ENCODE results near the gene CHRND. TPM values are rescaled to one million over a fixed set of nuclear protein-coding genes. Genes with fewer than 3 reads are reported as not detected.

Gene CHRND
- total RNA-seq, 1 experiment from 2014 or later, result not detected

DNA sequence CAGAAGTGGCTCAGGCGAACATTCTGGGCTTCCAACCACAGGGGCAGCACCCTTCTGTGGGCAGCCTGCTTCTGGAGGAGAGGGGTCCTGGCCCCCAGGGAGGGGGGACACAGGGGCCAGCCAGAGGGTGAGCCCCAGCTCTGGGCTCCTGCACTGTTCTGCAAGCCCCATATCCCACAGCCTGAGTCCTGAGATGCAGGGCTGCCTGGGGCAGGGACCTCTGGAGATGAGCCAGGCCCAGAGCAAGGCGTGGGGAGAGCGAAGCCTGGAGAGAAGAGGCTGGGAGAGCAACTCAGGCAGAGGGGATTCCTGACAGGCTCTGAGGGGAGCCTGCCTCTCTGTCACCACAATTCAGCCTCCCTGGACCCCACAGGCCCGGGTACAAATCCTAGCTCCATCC lies 19.3 kb upstream of the CHRND start:
- TF ChIP-seq, protein P1, sequence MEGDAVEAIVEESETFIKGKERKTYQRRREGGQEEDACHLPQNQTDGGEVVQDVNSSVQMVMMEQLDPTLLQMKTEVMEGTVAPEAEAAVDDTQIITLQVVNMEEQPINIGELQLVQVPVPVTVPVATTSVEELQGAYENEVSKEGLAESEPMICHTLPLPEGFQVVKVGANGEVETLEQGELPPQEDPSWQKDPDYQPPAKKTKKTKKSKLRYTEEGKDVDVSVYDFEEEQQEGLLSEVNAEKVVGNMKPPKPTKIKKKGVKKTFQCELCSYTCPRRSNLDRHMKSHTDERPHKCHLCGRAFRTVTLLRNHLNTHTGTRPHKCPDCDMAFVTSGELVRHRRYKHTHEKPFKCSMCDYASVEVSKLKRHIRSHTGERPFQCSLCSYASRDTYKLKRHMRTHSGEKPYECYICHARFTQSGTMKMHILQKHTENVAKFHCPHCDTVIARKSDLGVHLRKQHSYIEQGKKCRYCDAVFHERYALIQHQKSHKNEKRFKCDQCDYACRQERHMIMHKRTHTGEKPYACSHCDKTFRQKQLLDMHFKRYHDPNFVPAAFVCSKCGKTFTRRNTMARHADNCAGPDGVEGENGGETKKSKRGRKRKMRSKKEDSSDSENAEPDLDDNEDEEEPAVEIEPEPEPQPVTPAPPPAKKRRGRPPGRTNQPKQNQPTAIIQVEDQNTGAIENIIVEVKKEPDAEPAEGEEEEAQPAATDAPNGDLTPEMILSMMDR (IDR thresholded peaks at IDR 0.05; ENCODE audit: insufficient read depth in 1 of 2, low read depth in 1 of 2, low read length in 1 of 2, severe bottlenecking in 1 of 2, unreplicated experiment in 1 of 2), result no peak
- Histone ChIP-seq H3K4me3 (ENCODE audit: low read depth, low read length) (no peak overlapping the region), H3K27me3 (replicated peaks; ENCODE audit: control insufficient read depth, insufficient read depth, low read length) (no peaks in the 10 kb centered on the region), H3K9me3 (no peaks in the 10 kb centered on the region), H3K4me1 (no peaks in the 10 kb centered on the region), H3K36me3 (ENCODE audit: control insufficient read depth, insufficient read depth, low read length) (no peaks in the 10 kb centered on the region)
- Mint-ChIP-seq H3K36me3 (ENCODE audit: insufficient read depth, unreplicated experiment) (no peaks in the 10 kb centered on the region), H3K4me1 (ENCODE audit: low read depth, unreplicated experiment) (no peaks in the 10 kb centered on the region), H3K27ac (ENCODE audit: unreplicated experiment) (no peak overlapping the region), H3K27me3 (ENCODE audit: insufficient read depth, unreplicated experiment) (no peaks in the 10 kb centered on the region), H3K9me3 (ENCODE audit: unreplicated experiment) (no peaks in the 10 kb centered on the region), H3K4me3 (ENCODE audit: unreplicated experiment) (no peak overlapping the region)
- CTCF ChIA-PET, result no interaction called here
- intact Hi-C loops (cut with micrococcal nuclease; ENCODE audit: unreplicated experiment), result no loop called here
- BruUV-seq (replicated peaks), result no TSS peak
- POLR2A ChIA-PET, result no interaction called here
- no peak for DNase-seq

DNA sequence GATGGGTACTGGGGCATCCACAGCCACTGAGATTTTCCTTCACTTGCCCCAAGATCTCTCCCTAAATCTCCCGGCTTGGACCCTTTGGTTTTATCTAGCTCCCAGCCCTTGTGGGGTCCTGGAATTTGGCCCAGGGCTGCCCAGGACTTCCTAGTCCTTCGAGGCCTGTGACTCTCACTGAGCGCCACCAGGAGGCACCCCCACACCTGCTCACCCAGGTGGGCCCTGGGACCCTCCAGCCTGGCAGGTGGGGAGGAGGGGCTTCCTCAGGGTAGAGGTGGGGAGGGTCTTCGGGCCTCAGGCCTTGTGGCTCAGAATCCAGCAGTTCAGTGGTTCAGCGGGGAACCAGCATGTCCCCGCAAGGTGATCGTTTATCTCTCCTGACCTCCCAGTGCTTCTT lies 17.7 kb upstream of the CHRND start:
- no peaks in the 10 kb centered on the region for H3K9me3 Mint-ChIP-seq (ENCODE audit: unreplicated experiment)
- DNase-seq, result no peak
- no peaks in the 10 kb centered on the region for H3K36me3 ChIP-seq (ENCODE audit: control insufficient read depth, insufficient read depth, low read length)
- H3K4me3 Mint-ChIP-seq (ENCODE audit: unreplicated experiment), result no peak overlapping the region
- TF ChIP-seq, protein P1 (IDR thresholded peaks at IDR 0.05; ENCODE audit: insufficient read depth in 1 of 2, low read depth in 1 of 2, low read length in 1 of 2, severe bottlenecking in 1 of 2, unreplicated experiment in 1 of 2), result peak in 1 of 2 experiments; percentile 11
- H3K27me3 ChIP-seq (replicated peaks; ENCODE audit: control insufficient read depth, insufficient read depth, low read length), result no peaks in the 10 kb centered on the region
- no peaks in the 10 kb centered on the region for H3K9me3 ChIP-seq
- BruUV-seq (replicated peaks), result no TSS peak
- no peak overlapping the region for H3K4me3 ChIP-seq (ENCODE audit: low read depth, low read length)
- no peaks in the 10 kb centered on the region for H3K4me1 ChIP-seq
- no peaks in the 10 kb centered on the region for H3K27me3 Mint-ChIP-seq (ENCODE audit: insufficient read depth, unreplicated experiment)
- no peaks in the 10 kb centered on the region for H3K36me3 Mint-ChIP-seq (ENCODE audit: insufficient read depth, unreplicated experiment)
- intact Hi-C loops (cut with micrococcal nuclease; ENCODE audit: unreplicated experiment), result no loop called here
- H3K4me1 Mint-ChIP-seq (ENCODE audit: low read depth, unreplicated experiment), result no peaks in the 10 kb centered on the region
- ChIA-PET CTCF (no interaction called here), POLR2A (no interaction called here)
- no peak overlapping the region for H3K27ac Mint-ChIP-seq (ENCODE audit: unreplicated experiment)

DNA sequence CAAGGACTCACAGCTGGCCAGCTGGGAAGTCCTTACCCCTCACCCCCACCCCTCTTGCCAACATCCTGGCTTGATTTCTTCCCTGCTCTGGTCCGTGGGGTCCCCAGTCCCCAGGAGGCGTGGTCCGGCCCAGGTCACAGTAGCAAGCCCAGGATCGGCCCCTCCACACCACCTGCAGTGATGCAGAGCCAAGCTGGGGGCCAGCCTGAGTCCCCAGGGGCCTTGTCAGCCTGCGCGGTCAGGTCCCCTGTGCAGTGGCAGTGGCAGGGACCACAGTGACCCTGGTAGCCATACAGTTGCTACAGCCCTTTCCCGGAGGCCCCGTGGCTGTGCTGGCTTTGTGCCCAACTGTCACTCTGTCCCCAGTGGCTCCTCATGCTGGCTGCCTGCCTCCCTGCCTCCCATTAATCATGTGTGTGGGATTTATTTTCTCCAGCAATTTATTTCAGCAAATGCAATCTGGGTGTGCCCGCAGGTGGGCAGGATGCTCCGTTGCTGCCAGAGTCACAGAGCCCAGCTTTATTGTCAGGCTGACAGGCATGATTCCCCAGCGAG lies 14.5 kb upstream of the CHRND start:
- peaks cover 8% of the 10 kb centered on the region for H3K4me1 ChIP-seq
- TF ChIP-seq, protein P1 (IDR thresholded peaks at IDR 0.05; ENCODE audit: insufficient read depth in 1 of 2, low read depth in 1 of 2, low read length in 1 of 2, severe bottlenecking in 1 of 2, unreplicated experiment in 1 of 2), result no peak
- Mint-ChIP-seq H3K9me3 (ENCODE audit: unreplicated experiment) (no peaks in the 10 kb centered on the region), H3K4me3 (ENCODE audit: unreplicated experiment) (no peak overlapping the region), H3K27me3 (ENCODE audit: insufficient read depth, unreplicated experiment) (no peaks in the 10 kb centered on the region), H3K4me1 (ENCODE audit: low read depth, unreplicated experiment) (peaks cover 10% of the 10 kb centered on the region), H3K27ac (ENCODE audit: unreplicated experiment) (no peak overlapping the region), H3K36me3 (ENCODE audit: insufficient read depth, unreplicated experiment) (no peaks in the 10 kb centered on the region)
- H3K9me3 ChIP-seq, result no peaks in the 10 kb centered on the region
- BruUV-seq (replicated peaks), result no TSS peak
- H3K27me3 ChIP-seq (replicated peaks; ENCODE audit: control insufficient read depth, insufficient read depth, low read length), result no peaks in the 10 kb centered on the region
- intact Hi-C loops (cut with micrococcal nuclease; ENCODE audit: unreplicated experiment), result no loop called here
- ChIA-PET CTCF (no interaction called here), POLR2A (no interaction called here)
- H3K4me3 ChIP-seq (ENCODE audit: low read depth, low read length), result no peak overlapping the region
- DNase-seq, result no peak
- no peaks in the 10 kb centered on the region for H3K36me3 ChIP-seq (ENCODE audit: control insufficient read depth, insufficient read depth, low read length)
